Body of pancreas (tissue), 4 donors: ENCODE measurements around the gene LAMTOR4.

Experiments used
- CTCF ChIP-seq, 7 experiments: fragments of 450-650 bp in 4 of 7; fragments of 200-600 bp in 3 of 7; sonication (generic) in 3 of 7; IDR thresholded peaks; one replicate each; pipeline ENCODE4 v1.5.1; 2016 to 2019; ENCODE audit warnings: antibody characterized with exemption in 7 of 7
- POLR2A ChIP-seq, 3 donors: fragments of 450-650 bp; IDR thresholded peaks; one replicate each; pipeline ENCODE4 v1.6.1; 2016; ENCODE audit warnings: antibody characterized with exemption in 3 of 3, mild to moderate bottlenecking in 2 of 3

- peak in 1 of 7 experiments; percentile 3 for TF ChIP-seq CTCF (IDR thresholded peaks at IDR 0.05)
- TF ChIP-seq POLR2A (IDR thresholded peaks at IDR 0.05) = peak in 2 of 3 donors; percentile 52 to 54
Measured at GRCh38 chr7:100158229-100159098, 9.7 kb downstream of the LAMTOR4 start, which contains the start of gene TRAPPC14.
